Mesendoderm (in vitro differentiated cells): ENCODE data around the gene TRANK1.

Experiments
- DNase-seq: peaks from one replicate; pipeline ENCODE4 v3.0.0; 2013
- H2AK5ac ChIP-seq: 2 replicates; pipeline ENCODE4 v1.6.1; 2013; ENCODE audit warnings: low read length, inconsistent platforms
- H2BK120ac ChIP-seq: 2 replicates; pipeline ENCODE4 v1.6.1; 2013; ENCODE audit warnings: low read depth, mild to moderate bottlenecking, low read length, moderate library complexity, mixed read lengths
- H2BK15ac ChIP-seq: replicated peaks from 2 replicates; pipeline ENCODE4 v1.6.1; 2013; ENCODE audit warnings: low read depth, mild to moderate bottlenecking, moderate library complexity
- H2BK5ac ChIP-seq: 2 replicates; pipeline ENCODE4 v1.6.1; 2013; ENCODE audit warnings: low read length, inconsistent platforms
- H3K18ac ChIP-seq: 2 replicates; pipeline ENCODE4 v1.6.1; 2013; ENCODE audit warnings: mild to moderate bottlenecking, low read length, mixed read lengths
- H3K23ac ChIP-seq: one replicate; pipeline ENCODE4 v1.6.1; 2013; ENCODE audit warnings: low read length
- H3K27ac ChIP-seq: 2 replicates; pipeline ENCODE4 v1.5.1; 2013; ENCODE audit warnings: low read depth, mild to moderate bottlenecking, inconsistent platforms, low read length, moderate library complexity
- H3K27me3 ChIP-seq: 2 replicates; pipeline ENCODE4 v1.6.1; 2013; ENCODE audit warnings: low read length, control low read depth, mild to moderate bottlenecking, inconsistent platforms; ENCODE audit not compliant: insufficient read depth, poor library complexity
- H3K36me3 ChIP-seq: 2 replicates; pipeline ENCODE4 v1.6.1; 2013; ENCODE audit warnings: low read length, inconsistent platforms; ENCODE audit not compliant: control insufficient read depth, insufficient read depth
- H3K4ac ChIP-seq: one replicate; pipeline ENCODE4 v1.6.1; 2013; ENCODE audit warnings: low read depth, mild to moderate bottlenecking, low read length, moderate library complexity
- H3K4me1 ChIP-seq: 2 replicates; pipeline ENCODE4 v1.6.1; 2013; ENCODE audit warnings: low read depth, low read length, inconsistent platforms; ENCODE audit not compliant: control insufficient read depth
- H3K4me2 ChIP-seq: 2 replicates; pipeline ENCODE4 v1.6.1; 2013; ENCODE audit warnings: low read length
- H3K4me3 ChIP-seq: 2 replicates; pipeline ENCODE4 v1.5.1; 2013; ENCODE audit warnings: mild to moderate bottlenecking, low read length
- H3K56ac ChIP-seq: one replicate; pipeline ENCODE4 v1.6.1; 2013; ENCODE audit warnings: low read length
- H3K79me1 ChIP-seq: 2 replicates; pipeline ENCODE4 v1.6.1; 2013; ENCODE audit warnings: low read length, inconsistent platforms
- H3K79me2 ChIP-seq: 2 replicates; pipeline ENCODE4 v1.6.1; 2013; ENCODE audit warnings: mild to moderate bottlenecking, low read length; ENCODE audit not compliant: control insufficient read depth, insufficient read depth
- H3K9ac ChIP-seq: 2 replicates; pipeline ENCODE4 v1.6.1; 2013; ENCODE audit warnings: low read length, inconsistent platforms
- H4K5ac ChIP-seq: one replicate; pipeline ENCODE4 v1.6.1; 2013; ENCODE audit warnings: low read length
- H4K8ac ChIP-seq: one replicate; pipeline ENCODE4 v1.6.1; 2013; ENCODE audit warnings: low read depth, mild to moderate bottlenecking, control low read depth, low read length, moderate library complexity
- WGBS: extraction: QIAGEN DNeasy Blood & Tissue Kit; methylation state at CpG from one replicate; pipeline ENCODE4 v1.1.7; 2013; ENCODE audit warnings: low lambda C conversion rate, missing lambda C conversion rate; ENCODE audit not compliant: insufficient coverage; ENCODE audit errors: extremely low coverage; 5-methylcytosine and 5-hydroxymethylcytosine counted together

The TRANK1 gene

GRCh38 chr3:36909181-36909580 is 35.7 kb downstream of the TRANK1 start:
- Histone ChIP-seq H3K56ac (no peak overlapping the region), H3K79me2 (no peaks in the 10 kb centered on the region), H3K36me3 (no peaks in the 10 kb centered on the region), H2AK5ac (no peak overlapping the region), H4K8ac (no peak overlapping the region), H3K27ac (no peak overlapping the region), H3K4me1 (no peaks in the 10 kb centered on the region), H3K9ac (no peak overlapping the region), H3K27me3 (no peaks in the 10 kb centered on the region), H3K23ac (no peak overlapping the region), H2BK15ac (no peak overlapping the region), H3K4ac (no peak overlapping the region), H3K4me2 (no peak overlapping the region), H4K5ac (no peak overlapping the region), H2BK120ac (no peak overlapping the region), H3K79me1 (no peaks in the 10 kb centered on the region), H3K4me3 (no peak overlapping the region), H2BK5ac (no peak overlapping the region), H3K18ac (no peak overlapping the region)
- WGBS: no CpG with 5 or more reads among the region's 2 CpGs
- no peak for DNase-seq

DNA sequence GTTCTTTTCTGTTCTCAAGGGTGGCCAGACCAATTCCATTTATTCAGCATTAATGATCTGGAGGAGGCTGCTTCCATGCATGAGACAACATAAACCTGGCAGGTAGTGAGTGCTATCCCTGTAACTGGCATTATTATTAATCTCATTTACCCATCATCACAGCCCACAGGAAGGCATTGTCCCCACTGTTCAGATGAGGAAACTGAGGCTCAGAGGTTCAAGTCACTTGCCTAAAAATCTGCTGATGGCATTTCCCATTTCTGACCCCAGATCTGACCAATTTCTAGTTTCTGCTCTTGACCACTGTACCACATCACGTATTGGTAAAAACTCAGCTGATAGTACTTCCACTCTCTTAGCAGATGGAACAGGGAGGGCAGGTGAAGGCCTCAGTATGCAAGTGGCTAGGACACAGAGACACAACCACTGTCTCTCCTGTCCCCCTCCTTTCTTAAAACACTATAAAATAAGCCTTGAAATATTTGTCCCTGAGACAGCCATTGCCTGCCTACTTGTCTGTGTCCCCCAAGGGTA is 36.1 kb downstream of the TRANK1 start:
- Histone ChIP-seq H3K18ac (no peak overlapping the region), H3K4me2 (no peak overlapping the region), H3K36me3 (no peaks in the 10 kb centered on the region), H4K8ac (no peak overlapping the region), H3K79me1 (no peaks in the 10 kb centered on the region), H2BK15ac (no peak overlapping the region), H3K4ac (no peak overlapping the region), H2AK5ac (no peak overlapping the region), H2BK5ac (no peak overlapping the region), H3K4me3 (no peak overlapping the region), H3K27me3 (no peaks in the 10 kb centered on the region), H3K4me1 (no peaks in the 10 kb centered on the region), H3K79me2 (no peaks in the 10 kb centered on the region), H3K9ac (no peak overlapping the region), H3K27ac (no peak overlapping the region), H2BK120ac (no peak overlapping the region), H4K5ac (no peak overlapping the region), H3K23ac (no peak overlapping the region), H3K56ac (no peak overlapping the region)
- DNase-seq: no peak
- WGBS: no CpG with 5 or more reads among the region's 1 CpG

GRCh38 chr3:36907911-36908646 is 36.8 kb downstream of the TRANK1 start:
- H2BK15ac ChIP-seq: no peak overlapping the region
- H3K27me3 ChIP-seq: no peaks in the 10 kb centered on the region
- H3K4me3 ChIP-seq: no peak overlapping the region
- no peaks in the 10 kb centered on the region for H3K79me2 ChIP-seq
- H2BK120ac ChIP-seq: no peak overlapping the region
- no peak overlapping the region for H3K23ac ChIP-seq
- H3K79me1 ChIP-seq: no peaks in the 10 kb centered on the region
- DNase-seq: no peak
- H2BK5ac ChIP-seq: no peak overlapping the region
- no peaks in the 10 kb centered on the region for H3K36me3 ChIP-seq
- H4K8ac ChIP-seq: no peak overlapping the region
- no peak overlapping the region for H3K56ac ChIP-seq
- WGBS: no CpG with 5 or more reads among the region's 15 CpGs
- peaks cover 5% of the 10 kb centered on the region for H3K4me1 ChIP-seq
- no peak overlapping the region for H3K18ac ChIP-seq
- no peak overlapping the region for H4K5ac ChIP-seq
- no peak overlapping the region for H3K9ac ChIP-seq
- no peak overlapping the region for H3K4ac ChIP-seq
- H3K4me2 ChIP-seq: no peak overlapping the region
- no peak overlapping the region for H3K27ac ChIP-seq
- H2AK5ac ChIP-seq: no peak overlapping the region

- no peaks in the 10 kb centered on the region for H3K36me3 ChIP-seq
- H3K27ac ChIP-seq: no peak overlapping the region
- peak; percentile 66 for DNase-seq
- H3K79me1 ChIP-seq: no peaks in the 10 kb centered on the region
- H4K5ac ChIP-seq: no peak overlapping the region
- H3K4me2 ChIP-seq: no peak overlapping the region
- H3K4me1 ChIP-seq: peaks cover 6% of the 10 kb centered on the region
- H2AK5ac ChIP-seq: no peak overlapping the region
- WGBS: no CpG with 5 or more reads among the region's 2 CpGs
- no peaks in the 10 kb centered on the region for H3K79me2 ChIP-seq
- H3K4ac ChIP-seq: no peak overlapping the region
- H3K9ac ChIP-seq: no peak overlapping the region
- no peak overlapping the region for H3K56ac ChIP-seq
- no peaks in the 10 kb centered on the region for H3K27me3 ChIP-seq
- no peak overlapping the region for H2BK15ac ChIP-seq
- H2BK120ac ChIP-seq: no peak overlapping the region
- H3K23ac ChIP-seq: no peak overlapping the region
- no peak overlapping the region for H2BK5ac ChIP-seq
- H3K4me3 ChIP-seq: no peak overlapping the region
- H3K18ac ChIP-seq: no peak overlapping the region
- H4K8ac ChIP-seq: no peak overlapping the region
These were observed 38.2 kb downstream of the TRANK1 start for GRCh38 chr3:36906504-36907149.

DNA sequence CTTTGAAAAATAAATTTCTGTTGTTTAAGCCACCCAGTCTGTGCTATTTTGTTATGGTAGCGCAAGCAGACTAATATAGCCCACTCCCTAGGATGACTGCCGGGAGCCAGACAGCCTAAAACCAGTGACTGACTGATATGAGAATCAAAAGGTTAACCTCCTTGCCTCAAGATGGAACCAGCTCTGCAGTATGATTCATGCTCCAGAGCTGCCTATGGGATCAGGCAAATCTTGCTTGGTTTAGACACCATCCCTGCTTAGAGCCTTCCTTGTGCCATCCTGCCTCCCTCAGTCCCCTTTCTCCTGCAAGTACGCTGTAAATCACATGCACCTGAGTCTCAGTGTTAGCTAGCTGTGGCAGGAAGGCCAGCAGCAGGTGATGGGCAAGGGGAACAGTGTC is 39.3 kb downstream of the TRANK1 start:
- Histone ChIP-seq H3K18ac (no peak overlapping the region), H2BK15ac (no peak overlapping the region), H3K79me1 (no peaks in the 10 kb centered on the region), H4K8ac (no peak overlapping the region), H2BK120ac (no peak overlapping the region), H3K27ac (no peak overlapping the region), H3K4me2 (no peak overlapping the region), H3K4me1 (peaks cover 6% of the 10 kb centered on the region), H3K9ac (no peak overlapping the region), H4K5ac (no peak overlapping the region), H3K56ac (no peak overlapping the region), H3K4me3 (no peak overlapping the region), H3K23ac (no peak overlapping the region), H3K27me3 (no peaks in the 10 kb centered on the region), H2AK5ac (no peak overlapping the region), H3K79me2 (no peaks in the 10 kb centered on the region), H3K4ac (no peak overlapping the region), H3K36me3 (no peaks in the 10 kb centered on the region), H2BK5ac (no peak overlapping the region)
- no peak for DNase-seq
- WGBS: no CpG with 5 or more reads among the region's 3 CpGs
